Psoas muscle (tissue), 8 donors: ENCODE data around the gene NIM1K. TPM values are rescaled to one million over a fixed set of nuclear protein-coding genes. Genes with fewer than 3 reads are reported as not detected.

Experiments used
- ATAC-seq, 4 donors: fragments of 200-7000 bp; cut with Tn5 transposase; one replicate each; pipeline ENCODE4 v1.9.1; 2020; ENCODE audit warnings: moderate library complexity in 3 of 4, mild to moderate bottlenecking in 2 of 4
- DNase-seq, 2 donors: peaks; one replicate each; pipeline ENCODE4 v3.0.0-alpha.2; 2020
- H3K27ac ChIP-seq: fragments of 200-600 bp; one replicate; pipeline ENCODE4 v1.8.0; 2022
- H3K27me3 ChIP-seq, 3 donors: fragments of 200-600 bp in 1 of 3; one replicate each; pipeline versions ENCODE4 v1.6.1 to v1.8.0; 2013 to 2022; ENCODE audit warnings: low read length in 2 of 3, mild to moderate bottlenecking in 2 of 3, moderate library complexity in 1 of 3; ENCODE audit not compliant: insufficient read depth in 3 of 3
- H3K36me3 ChIP-seq, 2 donors: fragments of 200-600 bp in 1 of 2; one replicate each; pipeline versions ENCODE4 v1.6.1 to v1.8.0; 2013 to 2022; ENCODE audit warnings: low read depth in 1 of 2, mild to moderate bottlenecking in 1 of 2, moderate library complexity in 1 of 2; ENCODE audit not compliant: insufficient read depth in 1 of 2
- H3K4me1 ChIP-seq: fragments of 200-600 bp; one replicate; pipeline ENCODE4 v1.8.0; 2022
- H3K4me3 ChIP-seq: fragments of 200-600 bp; one replicate; pipeline ENCODE4 v1.8.0; 2022; ENCODE audit warnings: mild to moderate bottlenecking
- H3K9me3 ChIP-seq: fragments of 200-600 bp; one replicate; pipeline ENCODE4 v1.8.0; 2022
- WGBS, 3 donors: extraction: QIAGEN DNeasy Blood & Tissue Kit; methylation state at CpG; one replicate each; pipeline versions ENCODE4 v1.1.6 to v1.1.7; 2013; 5-methylcytosine and 5-hydroxymethylcytosine counted together
- intact Hi-C, 2 donors: fragments of 100-400 bp; cut with DNase I; formaldehyde crosslinking; loops; one replicate each; pipeline versions ENCODE4 v1.11.0 to v1.14.2; 2022
- polyA plus RNA-seq, 3 donors: library from polyadenylated mRNA; stranded (reverse); fragments of 200-250 nt; gene quantifications; one replicate each; pipeline ENCODE4 v1.2.3, GENCODE V29; 2013
- total RNA-seq, 4 donors: library from RNA; stranded (reverse); fragmentation: NEBNext Ultra II Directional in 2 of 4; extraction: Animal tissue kit (Norgen Biotek cat#: 25700) in 2 of 4; gene quantifications; one replicate each; pipeline versions ENCODE4 v1.2.1 to v1.2.4, GENCODE V29; 2021 to 2023
- TF ChIP-seq, protein P1 (sequence below): fragments of 200-600 bp; IDR thresholded peaks from one replicate; pipeline ENCODE4 v1.8.0; 2022; ENCODE audit warnings: antibody characterized with exemption
- donor health status: healthy with polysubstance abuse.
- donor health status: DM: no; HTN: no; CAD: no; lungs with moderate emphysema.
- donor health status: Bipolar disorder and iron deficiency.
- donor health status: healthy.
- donor health status: DM: yes; HTN: yes; CAD: no.
- donor health status: DM: no; HTN: no; CAD: no.
- donor health status: DM: no; HTN: no; CAD: no.
- donor health status: DM: yes; HTN: yes; CAD: no.

NIM1K gene
- total and polyA plus RNA-seq, 7 donors: 0.10 to 0.25 (median 0.20) TPM; not detected in 1

DNA sequence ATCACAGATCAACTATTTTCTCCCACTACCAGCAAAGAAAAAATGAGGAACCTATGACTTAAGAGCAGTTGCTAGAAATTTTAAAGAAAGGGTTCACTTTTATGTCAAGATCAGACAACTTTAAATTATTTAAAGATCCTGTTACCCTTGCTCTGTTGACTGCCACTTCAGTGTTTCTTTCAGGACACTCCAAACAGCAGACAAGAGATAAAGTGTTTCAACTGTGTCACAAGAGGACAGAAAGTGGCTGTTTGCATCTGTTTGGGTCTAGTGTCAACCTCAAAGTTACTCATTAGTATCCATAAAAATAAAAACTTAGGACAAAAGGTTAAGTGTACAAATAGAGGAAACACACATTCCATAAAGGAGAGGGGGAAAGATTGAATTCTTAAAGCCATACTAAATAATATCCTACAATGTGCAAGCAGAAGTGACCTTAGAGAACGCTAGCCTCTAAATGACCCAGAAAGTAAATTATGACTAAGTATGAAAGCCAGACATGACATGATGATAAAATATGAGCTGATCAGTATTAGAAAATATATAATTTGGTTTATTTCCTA lies 96.3 kb downstream of the NIM1K start:
- 87 to 95% (median 90%) methylated on average over 1 of the region's 1 CpG for WGBS, 3 donors
- TF ChIP-seq, protein P1, sequence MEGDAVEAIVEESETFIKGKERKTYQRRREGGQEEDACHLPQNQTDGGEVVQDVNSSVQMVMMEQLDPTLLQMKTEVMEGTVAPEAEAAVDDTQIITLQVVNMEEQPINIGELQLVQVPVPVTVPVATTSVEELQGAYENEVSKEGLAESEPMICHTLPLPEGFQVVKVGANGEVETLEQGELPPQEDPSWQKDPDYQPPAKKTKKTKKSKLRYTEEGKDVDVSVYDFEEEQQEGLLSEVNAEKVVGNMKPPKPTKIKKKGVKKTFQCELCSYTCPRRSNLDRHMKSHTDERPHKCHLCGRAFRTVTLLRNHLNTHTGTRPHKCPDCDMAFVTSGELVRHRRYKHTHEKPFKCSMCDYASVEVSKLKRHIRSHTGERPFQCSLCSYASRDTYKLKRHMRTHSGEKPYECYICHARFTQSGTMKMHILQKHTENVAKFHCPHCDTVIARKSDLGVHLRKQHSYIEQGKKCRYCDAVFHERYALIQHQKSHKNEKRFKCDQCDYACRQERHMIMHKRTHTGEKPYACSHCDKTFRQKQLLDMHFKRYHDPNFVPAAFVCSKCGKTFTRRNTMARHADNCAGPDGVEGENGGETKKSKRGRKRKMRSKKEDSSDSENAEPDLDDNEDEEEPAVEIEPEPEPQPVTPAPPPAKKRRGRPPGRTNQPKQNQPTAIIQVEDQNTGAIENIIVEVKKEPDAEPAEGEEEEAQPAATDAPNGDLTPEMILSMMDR: no peak
- H3K4me1 ChIP-seq: no peaks in the 10 kb centered on the region
- H3K27me3 ChIP-seq: no peaks in the 10 kb centered on the region
- H3K36me3 ChIP-seq: peaks cover 4 to 66% of the 10 kb centered on the region in 2 donors
- DNase-seq (no peak), ATAC-seq (no peak)
- H3K9me3 ChIP-seq: no peaks in the 10 kb centered on the region
- intact Hi-C loops: no loop called here
- H3K4me3 ChIP-seq: no peak overlapping the region
- H3K27ac ChIP-seq: no peak overlapping the region

DNA sequence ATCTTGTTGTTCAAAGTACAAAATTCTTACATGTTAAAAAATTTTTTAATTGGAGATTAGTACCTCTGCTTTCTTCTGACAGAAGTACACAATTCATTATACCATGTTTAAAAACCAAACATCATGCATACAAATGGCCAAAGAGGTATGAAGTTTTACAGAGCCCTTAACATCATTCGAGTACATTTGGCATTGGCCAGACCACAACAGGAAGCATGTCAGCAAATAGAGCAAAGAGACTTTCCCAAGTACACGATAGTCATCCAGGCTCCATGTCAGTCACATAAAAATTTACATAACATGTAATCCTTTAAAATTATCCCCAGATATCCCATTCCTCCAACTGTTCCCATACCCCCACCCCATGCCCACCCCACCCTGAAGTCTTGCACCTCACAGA lies 98.7 kb downstream of the NIM1K start:
- ATAC-seq (no peak), DNase-seq (no peak)
- peaks cover 8 to 90% of the 10 kb centered on the region in 2 donors for H3K36me3 ChIP-seq
- H3K9me3 ChIP-seq: no peaks in the 10 kb centered on the region
- TF ChIP-seq, protein P1: no peak
- H3K4me1 ChIP-seq: no peaks in the 10 kb centered on the region
- no peak overlapping the region for H3K4me3 ChIP-seq
- no peaks in the 10 kb centered on the region for H3K27me3 ChIP-seq
- no peak overlapping the region for H3K27ac ChIP-seq
- intact Hi-C loops: no loop called here
- WGBS, 3 donors: 79 to 88% (median 84%) methylated on average over 2 of the region's 2 CpGs

DNA sequence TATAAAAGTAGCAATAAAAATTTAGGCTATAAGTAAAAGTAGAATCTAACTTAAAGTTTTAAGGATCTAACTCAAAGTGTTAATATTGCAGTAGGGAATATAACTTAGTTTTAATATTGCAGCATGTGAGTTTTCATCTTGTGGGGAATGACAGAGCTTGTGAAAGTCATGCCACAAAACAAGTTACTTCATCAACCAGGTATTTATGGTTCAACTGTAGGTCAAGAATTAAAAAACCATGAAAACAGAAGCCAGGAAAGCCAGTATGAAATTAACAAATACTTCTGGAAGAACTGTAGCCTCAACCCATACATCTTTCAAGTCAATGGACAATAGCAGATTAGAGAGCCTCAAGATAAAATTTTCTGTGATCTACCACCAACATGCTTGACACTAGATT lies 102.2 kb downstream of the NIM1K start:
- ATAC-seq (no peak), DNase-seq (no peak)
- Histone ChIP-seq H3K4me1 (no peaks in the 10 kb centered on the region), H3K4me3 (no peak overlapping the region), H3K36me3 (peaks cover 4 to 94% of the 10 kb centered on the region in 2 donors), H3K27ac (no peak overlapping the region), H3K9me3 (no peaks in the 10 kb centered on the region), H3K27me3 (no peaks in the 10 kb centered on the region)
- intact Hi-C loops: no loop called here
- TF ChIP-seq, protein P1: no peak

DNA sequence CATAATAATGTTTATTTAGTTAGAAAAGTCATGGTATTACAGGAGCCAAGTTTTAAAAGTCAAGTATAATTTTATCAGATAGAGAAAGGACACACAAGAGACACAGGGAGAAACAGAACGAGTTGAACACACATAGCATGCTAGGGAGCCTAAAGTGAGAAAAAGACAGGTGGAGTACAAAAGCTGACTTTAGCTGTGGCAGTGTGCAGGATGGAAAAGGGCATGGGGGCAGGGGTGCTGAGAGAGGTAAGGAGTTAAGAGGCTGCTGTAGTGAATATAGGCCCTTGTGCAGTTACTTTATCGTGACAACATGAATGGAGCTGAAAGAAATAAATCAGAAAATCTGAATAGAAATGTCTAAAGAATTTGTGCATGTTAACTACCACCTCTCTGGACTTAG lies 103.2 kb downstream of the NIM1K start:
- TF ChIP-seq, protein P1: no peak
- ATAC-seq: no peak
- no peak overlapping the region for H3K27ac ChIP-seq
- DNase-seq: no peak
- peaks cover 4 to 88% of the 10 kb centered on the region in 2 donors for H3K36me3 ChIP-seq
- no peaks in the 10 kb centered on the region for H3K9me3 ChIP-seq
- 84 to 92% (median 86%) methylated on average over 2 of the region's 2 CpGs for WGBS, 3 donors
- H3K4me1 ChIP-seq: no peaks in the 10 kb centered on the region
- no peaks in the 10 kb centered on the region for H3K27me3 ChIP-seq
- intact Hi-C loops: no loop called here
- no peak overlapping the region for H3K4me3 ChIP-seq

DNA sequence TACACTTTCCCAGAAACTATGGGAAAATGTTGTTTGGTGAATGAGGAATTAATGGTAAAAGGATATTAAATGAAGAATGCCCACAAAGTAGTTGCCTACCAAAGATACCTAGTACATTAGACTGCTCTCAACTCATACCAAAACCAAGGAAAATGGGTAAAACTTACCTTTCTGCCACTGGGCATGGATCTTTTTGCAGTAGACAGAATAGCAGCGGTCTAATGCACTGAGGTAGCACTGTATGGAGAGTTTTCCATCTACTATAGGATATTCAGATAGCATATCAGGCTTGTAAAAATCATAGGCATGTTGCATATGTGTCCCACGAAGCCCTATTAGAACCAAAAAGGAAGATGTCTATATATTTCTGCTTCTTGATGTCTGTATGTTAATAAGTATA lies 104.8 kb downstream of the NIM1K start:
- 95 to 97% (median 96%) methylated on average over 2 of the region's 2 CpGs for WGBS, 3 donors
- H3K27ac ChIP-seq: no peak overlapping the region
- DNase-seq: no peak
- H3K4me3 ChIP-seq: no peak overlapping the region
- H3K27me3 ChIP-seq: no peaks in the 10 kb centered on the region
- no peaks in the 10 kb centered on the region for H3K9me3 ChIP-seq
- no peak for ATAC-seq
- TF ChIP-seq, protein P1: no peak
- intact Hi-C loops: no loop called here
- H3K4me1 ChIP-seq: no peaks in the 10 kb centered on the region
- H3K36me3 ChIP-seq: peaks cover 4 to 72% of the 10 kb centered on the region in 2 donors
